Naive B cell (primary cell): ENCODE results near the gene AIG1. TPM values are rescaled to one million over a fixed set of nuclear protein-coding genes. Genes with fewer than 3 reads are reported as not detected.
"Not testable (repeated sequence)": the region's sequence is repeated elsewhere in the genome, so short reads cannot be mapped to it uniquely, and the experiment has no call there.

Source experiments
- ATAC-seq, 2 donors: fragments of 150-1000 bp; cut with Tn5 transposase; 2 replicates each; pipeline ENCODE4 v1.10.0; 2021; ENCODE audit warnings: low read depth in 2 of 2, mild to moderate bottlenecking in 2 of 2, moderate library complexity in 2 of 2
- DNase-seq: peaks from one replicate; pipeline ENCODE4 v3.0.0; 2022
- H3K27ac Mint-ChIP-seq, 6 donors: one replicate each; pipeline ENCODE4 v1.8.0; 2020 to 2022; ENCODE audit warnings: mild to moderate bottlenecking in 6 of 6, mixed read lengths in 6 of 6, moderate library complexity in 5 of 6, inconsistent platforms in 2 of 6
- H3K27me3 Mint-ChIP-seq, 3 donors: one replicate each; pipeline ENCODE4 v1.8.0; 2021 to 2022; ENCODE audit warnings: mixed read lengths in 3 of 3, mild to moderate bottlenecking in 1 of 3
- H3K36me3 Mint-ChIP-seq, 2 donors: one replicate each; pipeline ENCODE4 v1.8.0; 2020 to 2022; ENCODE audit warnings: mixed read lengths in 2 of 2, inconsistent platforms in 1 of 2, mild to moderate bottlenecking in 1 of 2
- H3K4me1 Mint-ChIP-seq, 3 donors: one replicate each; pipeline ENCODE4 v1.8.0; 2020 to 2022; ENCODE audit warnings: mixed read lengths in 3 of 3, inconsistent platforms in 1 of 3, mild to moderate bottlenecking in 1 of 3, moderate library complexity in 1 of 3
- H3K4me3 Mint-ChIP-seq, 8 donors: one replicate each; pipeline ENCODE4 v1.8.0; 2020 to 2022; ENCODE audit warnings: mild to moderate bottlenecking in 8 of 8, mixed read lengths in 8 of 8, moderate library complexity in 8 of 8, inconsistent platforms in 2 of 8
- H3K9me3 Mint-ChIP-seq, 7 donors: one replicate each; pipeline ENCODE4 v1.8.0; 2020 to 2022; ENCODE audit warnings: mixed read lengths in 7 of 7, mild to moderate bottlenecking in 5 of 7, inconsistent platforms in 2 of 7, moderate library complexity in 1 of 7
- polyA plus RNA-seq, 6 donors: library from polyadenylated mRNA; unstranded; fragments of 300-500 nt; fragmentation: Illumina TruSeq; gene quantifications; one replicate each; pipeline ENCODE4 v1.2.3, GENCODE V29; 2021; ENCODE audit warnings: low read depth in 6 of 6

Gene AIG1
- polyA plus RNA-seq, 6 donors from 2014 or later = 8.2 to 14.7 (median 12.3) TPM

GRCh38 chr6:143127941-143128680 lies 67.4 kb downstream of the AIG1 start:
- Mint-ChIP-seq H3K27ac (no peak overlapping the region), H3K27me3 (no peaks in the 10 kb centered on the region), H3K4me3 (no peak overlapping the region), H3K36me3 (peaks cover 12 to 20% of the 10 kb centered on the region in 2 donors), H3K4me1 (no peaks in the 10 kb centered on the region), H3K9me3 (peaks cover 4 to 23% (median 12%) of the 10 kb centered on the region in 7 donors)
- ATAC-seq (no peak), DNase-seq (no peak)

- ATAC-seq = no peak
Measured at GRCh38 chr6:143128681-143129015, 68.0 kb downstream of the AIG1 start.

GRCh38 chr6:143130928-143131327 lies 70.2 kb downstream of the AIG1 start:
- Mint-ChIP-seq H3K36me3 (peaks cover 12 to 20% of the 10 kb centered on the region in 2 donors), H3K4me1 (no peaks in the 10 kb centered on the region), H3K27ac (no peak overlapping the region), H3K4me3 (no peak overlapping the region), H3K9me3 (peaks cover 4 to 25% (median 12%) of the 10 kb centered on the region in 7 donors), H3K27me3 (no peaks in the 10 kb centered on the region)
- DNase-seq (no peak), ATAC-seq (no peak)

More at GRCh38 chr6:143128681-143129015, 68.0 kb downstream of the AIG1 start:
- Mint-ChIP-seq H3K27me3 (no peaks in the 10 kb centered on the region), H3K4me1 (no peaks in the 10 kb centered on the region), H3K4me3 (no peak overlapping the region), H3K36me3 (peaks cover 12 to 20% of the 10 kb centered on the region in 2 donors), H3K9me3 (peaks cover 4 to 25% (median 12%) of the 10 kb centered on the region in 7 donors), H3K27ac (no peak overlapping the region)
- DNase-seq = no peak

- H3K36me3 Mint-ChIP-seq = peaks cover 32% of the 10 kb centered on the region in 2 donors
- peaks cover 0 to 1% (median 0%) of the 10 kb centered on the region in 3 donors for H3K4me1 Mint-ChIP-seq
- DNase-seq (no peak), ATAC-seq (no peak)
- no peak overlapping the region for H3K4me3 Mint-ChIP-seq
- H3K9me3 Mint-ChIP-seq = peaks cover 4 to 24% (median 12%) of the 10 kb centered on the region in 7 donors
- no peaks in the 10 kb centered on the region for H3K27me3 Mint-ChIP-seq
- no peak overlapping the region for H3K27ac Mint-ChIP-seq
Measured at GRCh38 chr6:143135325-143135724, 74.6 kb downstream of the AIG1 start.

- Mint-ChIP-seq H3K27ac (no peak overlapping the region), H3K9me3 (peaks cover 2 to 18% (median 7%) of the 10 kb centered on the region in 7 donors), H3K36me3 (peaks cover 26 to 31% of the 10 kb centered on the region in 2 donors), H3K27me3 (no peaks in the 10 kb centered on the region), H3K4me3 (no peak overlapping the region), H3K4me1 (peaks cover 0 to 8% (median 0%) of the 10 kb centered on the region in 3 donors)
- no peak for ATAC-seq
- no peak for DNase-seq
Measured at GRCh38 chr6:143135797-143136561, 75.3 kb downstream of the AIG1 start.

GRCh38 chr6:143136647-143137046 lies 76.0 kb downstream of the AIG1 start:
- Mint-ChIP-seq H3K4me1 (peaks cover 0 to 9% (median 0%) of the 10 kb centered on the region in 3 donors), H3K9me3 (peaks cover 0 to 11% (median 2%) of the 10 kb centered on the region in 7 donors), H3K4me3 (no peak overlapping the region), H3K27me3 (no peaks in the 10 kb centered on the region), H3K36me3 (peaks cover 20 to 24% of the 10 kb centered on the region in 2 donors), H3K27ac (no peak overlapping the region)
- no peak for ATAC-seq
- DNase-seq = no peak

GRCh38 chr6:143139239-143139784 lies 78.6 kb downstream of the AIG1 start:
- H3K4me1 Mint-ChIP-seq = peaks cover 0 to 9% (median 0%) of the 10 kb centered on the region in 3 donors
- no peak for DNase-seq
- H3K27ac Mint-ChIP-seq = no peak overlapping the region
- H3K27me3 Mint-ChIP-seq = no peaks in the 10 kb centered on the region
- peaks cover 20 to 24% of the 10 kb centered on the region in 2 donors for H3K36me3 Mint-ChIP-seq
- H3K9me3 Mint-ChIP-seq = no peaks in the 10 kb centered on the region
- ATAC-seq = no peak
- H3K4me3 Mint-ChIP-seq = no peak overlapping the region

GRCh38 chr6:143139884-143140283 lies 79.2 kb downstream of the AIG1 start:
- H3K4me1 Mint-ChIP-seq, DNase-seq, ATAC-seq, H3K4me3 Mint-ChIP-seq, H3K27ac Mint-ChIP-seq, H3K27me3 Mint-ChIP-seq, H3K9me3 Mint-ChIP-seq: not testable (repeated sequence)
- H3K36me3 Mint-ChIP-seq = peaks cover 20 to 24% of the 10 kb centered on the region in 2 donors

GRCh38 chr6:143140767-143141166 lies 80.1 kb downstream of the AIG1 start:
- DNase-seq (no peak), ATAC-seq (no peak)
- Mint-ChIP-seq H3K4me1 (peaks cover 0 to 9% (median 0%) of the 10 kb centered on the region in 3 donors), H3K27ac (no peak overlapping the region), H3K4me3 (no peak overlapping the region), H3K9me3 (no peaks in the 10 kb centered on the region), H3K36me3 (peaks cover 20 to 24% of the 10 kb centered on the region in 2 donors), H3K27me3 (no peaks in the 10 kb centered on the region)

GRCh38 chr6:143141442-143141841 lies 80.8 kb downstream of the AIG1 start:
- Mint-ChIP-seq H3K27me3 (no peaks in the 10 kb centered on the region), H3K4me1 (peaks cover 0 to 9% (median 0%) of the 10 kb centered on the region in 3 donors), H3K4me3 (no peak overlapping the region), H3K27ac (no peak overlapping the region), H3K9me3 (no peaks in the 10 kb centered on the region), H3K36me3 (peaks cover 20 to 24% of the 10 kb centered on the region in 2 donors)
- DNase-seq = no peak
- ATAC-seq = no peak

- no peaks in the 10 kb centered on the region for H3K4me1 Mint-ChIP-seq
- peak overlapping the region in 1 of 6 donors; percentile 44 for H3K27ac Mint-ChIP-seq
- DNase-seq (no peak), ATAC-seq (no peak)
- H3K9me3 Mint-ChIP-seq = no peaks in the 10 kb centered on the region
- H3K36me3 Mint-ChIP-seq = peaks cover 0 to 8% of the 10 kb centered on the region in 2 donors
- H3K27me3 Mint-ChIP-seq = no peaks in the 10 kb centered on the region
- H3K4me3 Mint-ChIP-seq = no peak overlapping the region
Measured at GRCh38 chr6:143146186-143146851, 85.6 kb downstream of the AIG1 start.

GRCh38 chr6:143149771-143150170 lies 89.1 kb downstream of the AIG1 start:
- H3K27ac Mint-ChIP-seq = no peak overlapping the region
- H3K9me3 Mint-ChIP-seq = peaks cover 0 to 2% (median 0%) of the 10 kb centered on the region in 7 donors
- H3K4me3 Mint-ChIP-seq = no peak overlapping the region
- no peak for DNase-seq
- ATAC-seq = no peak
- peaks cover 0 to 8% of the 10 kb centered on the region in 2 donors for H3K36me3 Mint-ChIP-seq
- H3K4me1 Mint-ChIP-seq = no peaks in the 10 kb centered on the region
- no peaks in the 10 kb centered on the region for H3K27me3 Mint-ChIP-seq

- Mint-ChIP-seq H3K4me1 (no peaks in the 10 kb centered on the region), H3K27ac (peak overlapping the region in 2 of 6 donors; percentile 8 to 25), H3K9me3 (peaks cover 0 to 2% (median 0%) of the 10 kb centered on the region in 7 donors), H3K36me3 (peaks cover 0 to 8% of the 10 kb centered on the region in 2 donors), H3K4me3 (no peak overlapping the region), H3K27me3 (no peaks in the 10 kb centered on the region)
- no peak for ATAC-seq
- DNase-seq = no peak
Measured at GRCh38 chr6:143150281-143150680, 89.6 kb downstream of the AIG1 start.
